ENCODE measurements around the gene ENHO.

DNA sequence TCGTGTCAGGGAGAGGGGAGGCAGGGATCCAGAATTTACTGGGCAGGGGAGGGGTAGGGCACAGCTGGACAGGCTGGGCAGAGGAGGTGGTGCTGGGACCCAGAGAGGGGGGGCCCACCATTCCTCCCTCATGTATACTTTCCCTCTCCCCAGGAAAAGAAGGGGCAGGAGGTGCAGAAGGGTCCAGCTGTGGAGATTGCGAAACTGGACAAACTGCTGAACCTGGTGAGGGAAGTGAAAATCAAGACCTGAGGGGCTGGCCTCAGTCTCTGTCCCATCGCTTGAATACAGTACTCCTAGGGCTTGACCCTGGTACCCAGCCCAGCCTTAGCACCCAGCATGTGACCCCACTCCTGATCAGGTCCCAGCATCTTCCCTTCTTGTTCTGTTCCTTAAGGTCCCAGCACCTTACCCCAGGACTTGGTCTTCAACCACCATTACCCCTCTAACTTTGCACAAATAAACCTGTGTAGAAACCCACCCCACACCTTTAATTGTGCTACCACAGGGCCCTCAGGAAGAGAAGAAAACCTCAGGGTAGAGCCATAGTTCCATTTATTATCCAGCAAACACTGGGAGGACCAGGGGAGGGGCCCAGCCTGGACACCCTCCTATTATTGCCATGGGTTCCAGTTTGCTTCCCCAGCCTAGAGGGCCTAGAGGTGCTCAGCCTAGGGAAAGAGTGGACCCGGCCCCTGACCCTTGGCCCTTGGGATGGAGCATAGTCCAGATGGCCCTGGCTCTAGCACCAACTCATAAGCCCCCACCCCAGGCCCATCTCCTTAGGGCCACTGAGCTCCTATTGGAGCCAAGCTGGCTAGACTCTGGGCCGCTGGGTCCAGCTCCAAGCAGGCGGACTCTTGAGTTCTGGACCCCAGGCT, 2.0 kb downstream of the ENHO start:
- no peak for TF ChIP-seq POLR2A (IDR thresholded peaks at IDR 0.05)
- TF ChIP-seq, protein P1, sequence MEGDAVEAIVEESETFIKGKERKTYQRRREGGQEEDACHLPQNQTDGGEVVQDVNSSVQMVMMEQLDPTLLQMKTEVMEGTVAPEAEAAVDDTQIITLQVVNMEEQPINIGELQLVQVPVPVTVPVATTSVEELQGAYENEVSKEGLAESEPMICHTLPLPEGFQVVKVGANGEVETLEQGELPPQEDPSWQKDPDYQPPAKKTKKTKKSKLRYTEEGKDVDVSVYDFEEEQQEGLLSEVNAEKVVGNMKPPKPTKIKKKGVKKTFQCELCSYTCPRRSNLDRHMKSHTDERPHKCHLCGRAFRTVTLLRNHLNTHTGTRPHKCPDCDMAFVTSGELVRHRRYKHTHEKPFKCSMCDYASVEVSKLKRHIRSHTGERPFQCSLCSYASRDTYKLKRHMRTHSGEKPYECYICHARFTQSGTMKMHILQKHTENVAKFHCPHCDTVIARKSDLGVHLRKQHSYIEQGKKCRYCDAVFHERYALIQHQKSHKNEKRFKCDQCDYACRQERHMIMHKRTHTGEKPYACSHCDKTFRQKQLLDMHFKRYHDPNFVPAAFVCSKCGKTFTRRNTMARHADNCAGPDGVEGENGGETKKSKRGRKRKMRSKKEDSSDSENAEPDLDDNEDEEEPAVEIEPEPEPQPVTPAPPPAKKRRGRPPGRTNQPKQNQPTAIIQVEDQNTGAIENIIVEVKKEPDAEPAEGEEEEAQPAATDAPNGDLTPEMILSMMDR (IDR thresholded peaks at IDR 0.05), result no peak
